ENCODE measurements around the gene TRAPPC3L.

The TRAPPC3L gene

GRCh38 chr6:116545651-116546050 lies at the start of gene TRAPPC3L:
Gene TRAPPC3L (minus strand): TSS chr6:116545684. CDS start chr6:116545514, 170 bp downstream.
- DNase-seq (ENCODE audit: low read depth, low spot score): no peak

GRCh38 chr6:116595247-116595646 lies 49.8 kb upstream of the TRAPPC3L start:
- DNase-seq (ENCODE audit: low read depth, low spot score): no peak

GRCh38 chr6:116586738-116587137 lies 41.3 kb upstream of the TRAPPC3L start:
- DNase-seq (ENCODE audit: low read depth, low spot score): no peak

- DNase-seq (ENCODE audit: low read depth, low spot score): no peak
Measured at GRCh38 chr6:116586276-116586675, 40.8 kb upstream of the TRAPPC3L start.

GRCh38 chr6:116580198-116580597 lies 34.7 kb upstream of the TRAPPC3L start:
- no peak for DNase-seq (ENCODE audit: low read depth, low spot score)

- DNase-seq (ENCODE audit: low read depth, low spot score): no peak
Measured at GRCh38 chr6:116579143-116579542, 33.7 kb upstream of the TRAPPC3L start.

GRCh38 chr6:116578335-116578734 lies 32.9 kb upstream of the TRAPPC3L start:
- DNase-seq (ENCODE audit: low read depth, low spot score): no peak

GRCh38 chr6:116577486-116577885 lies 32.0 kb upstream of the TRAPPC3L start:
- DNase-seq (ENCODE audit: low read depth, low spot score): no peak

GRCh38 chr6:116575227-116575626 lies 29.7 kb upstream of the TRAPPC3L start:
- no peak for DNase-seq (ENCODE audit: low read depth, low spot score)

GRCh38 chr6:116572162-116572561 lies 26.7 kb upstream of the TRAPPC3L start:
- DNase-seq (ENCODE audit: low read depth, low spot score): no peak

- no peak for DNase-seq (ENCODE audit: low read depth, low spot score)
Measured at GRCh38 chr6:116571683-116572000, 26.2 kb upstream of the TRAPPC3L start.

- DNase-seq (ENCODE audit: low read depth, low spot score): peak; percentile 96
Measured at GRCh38 chr6:116570856-116571682, 25.6 kb upstream of the TRAPPC3L start, which contains the start of gene RWDD1. Gene RWDD1 (plus strand): TSS chr6:116571504. CDS start chr6:116571583, 79 bp downstream.

- DNase-seq (ENCODE audit: low read depth, low spot score): no peak
Measured at GRCh38 chr6:116568821-116569755, 23.6 kb upstream of the TRAPPC3L start.

GRCh38 chr6:116568111-116568510 lies 22.6 kb upstream of the TRAPPC3L start:
- no peak for DNase-seq (ENCODE audit: low read depth, low spot score)

- no peak for DNase-seq (ENCODE audit: low read depth, low spot score)
Measured at GRCh38 chr6:116564921-116565872, 19.7 kb upstream of the TRAPPC3L start.

GRCh38 chr6:116564311-116564710 lies 18.8 kb upstream of the TRAPPC3L start:
- DNase-seq (ENCODE audit: low read depth, low spot score): no peak

GRCh38 chr6:116563830-116564229 lies 18.3 kb upstream of the TRAPPC3L start:
- no peak for DNase-seq (ENCODE audit: low read depth, low spot score)

GRCh38 chr6:116562614-116563013 lies 17.1 kb upstream of the TRAPPC3L start:
- DNase-seq (ENCODE audit: low read depth, low spot score): no peak

GRCh38 chr6:116562019-116562403 lies 16.5 kb upstream of the TRAPPC3L start:
- DNase-seq (ENCODE audit: low read depth, low spot score): no peak

- DNase-seq (ENCODE audit: low read depth, low spot score): peak; percentile 47
Measured at GRCh38 chr6:116561377-116562018, 16.0 kb upstream of the TRAPPC3L start.

GRCh38 chr6:116560130-116560529 lies 14.6 kb upstream of the TRAPPC3L start:
- DNase-seq (ENCODE audit: low read depth, low spot score): no peak

All from activated CD4-positive, CD25-positive, alpha-beta regulatory T cell treated with anti-CD3 and anti-CD28 coated beads, Interleukin-2, amount 50 U/mL, for 16 hours (primary cell).